Brain microvascular endothelial cell (primary cell): ENCODE results near the gene DCAF11.

ENCODE experiments used
- DNase-seq: peaks from one replicate; pipeline ENCODE4 v3.0.0-alpha.2; 2020
- H3K27ac ChIP-seq: fragments of 250-450 bp; sonication (Bioruptor Pico); 2 replicates; pipeline ENCODE4 v1.5.1; 2020; ENCODE audit warnings: mild to moderate bottlenecking, moderate library complexity
- H3K27me3 ChIP-seq: fragments of 250-450 bp; sonication (Bioruptor Pico); replicated peaks from 2 replicates; pipeline ENCODE4 v1.5.1; 2020; ENCODE audit warnings: mild to moderate bottlenecking
- H3K36me3 ChIP-seq: fragments of 250-450 bp; sonication (Bioruptor Pico); replicated peaks from 2 replicates; pipeline ENCODE4 v1.5.1; 2020; ENCODE audit warnings: mild to moderate bottlenecking
- H3K4me3 ChIP-seq: 2 replicates; pipeline ENCODE4 v1.5.1; 2011; ENCODE audit warnings: low read depth, mild to moderate bottlenecking, control low read depth, low read length, moderate library complexity
- CTCF ChIP-seq: IDR thresholded peaks from 2 replicates; pipeline ENCODE4 v1.5.1; 2011; ENCODE audit warnings: low read depth, mild to moderate bottlenecking, moderate library complexity, low read length, control low read depth, inconsistent platforms; ENCODE audit errors: missing control alignments
- in situ Hi-C: cut with HindIII; loops from 2 replicates; pipeline ENCODE4 v1.10.0; 2017; ENCODE audit warnings: low sequenced_read_pairs, low pct_ligation_motif_present

The DCAF11 gene

GRCh38 chr14:24072436-24072835, 42.1 kb upstream of the DCAF11 start:
- DNase-seq, result no peak
- no peak overlapping the region for H3K27ac ChIP-seq
- H3K27me3 ChIP-seq, result peaks cover 6% of the 10 kb centered on the region

GRCh38 chr14:24072881-24073877, 41.4 kb upstream of the DCAF11 start:
- in situ Hi-C loops, result no loop called here
- Histone ChIP-seq H3K4me3 (no peak overlapping the region), H3K36me3 (no peaks in the 10 kb centered on the region), H3K27ac (no peak overlapping the region), H3K27me3 (peaks cover 6% of the 10 kb centered on the region)
- no peak for DNase-seq
- TF ChIP-seq CTCF, result no peak

More at GRCh38 chr14:24072436-24072835, 42.1 kb upstream of the DCAF11 start:
- H3K4me3 ChIP-seq, result no peak overlapping the region
- no peaks in the 10 kb centered on the region for H3K36me3 ChIP-seq
- no peak for TF ChIP-seq CTCF
- in situ Hi-C loops, result no loop called here

GRCh38 chr14:24074625-24075484, 39.7 kb upstream of the DCAF11 start:
- in situ Hi-C loops, result no loop called here
- Histone ChIP-seq H3K4me3 (no peak overlapping the region), H3K27ac (no peak overlapping the region), H3K27me3 (peaks cover 8% of the 10 kb centered on the region), H3K36me3 (no peaks in the 10 kb centered on the region)
- DNase-seq, result no peak
- TF ChIP-seq CTCF, result no peak

GRCh38 chr14:24075485-24076301, 38.9 kb upstream of the DCAF11 start:
- Histone ChIP-seq H3K27ac (no peak overlapping the region), H3K27me3 (peaks cover 12% of the 10 kb centered on the region), H3K4me3 (no peak overlapping the region), H3K36me3 (no peaks in the 10 kb centered on the region)
- in situ Hi-C loops, result no loop called here
- DNase-seq, result no peak
- no peak for TF ChIP-seq CTCF

- DNase-seq, result no peak
- Histone ChIP-seq H3K36me3 (no peaks in the 10 kb centered on the region), H3K4me3 (no peak overlapping the region), H3K27me3 (peaks cover 14% of the 10 kb centered on the region), H3K27ac (no peak overlapping the region)
- in situ Hi-C loops, result no loop called here
- TF ChIP-seq CTCF, result no peak
These were observed 38.3 kb upstream of the DCAF11 start for GRCh38 chr14:24076302-24076601.
